DND-41 (cell line): ENCODE data around the gene PAM.

ENCODE experiments used
- EZH2 ChIP-seq: IDR thresholded peaks from 3 replicates; pipeline ENCODE4 v1.6.1; 2012; ENCODE audit warnings: borderline replicate concordance, low read depth, mild to moderate bottlenecking, moderate library complexity, low read length, inconsistent platforms; ENCODE audit not compliant: severe bottlenecking
- TF ChIP-seq, protein P1 (sequence below): IDR thresholded peaks from 2 replicates; pipeline ENCODE4 v1.5.1; 2012; ENCODE audit warnings: borderline replicate concordance, low read length, moderate library complexity, mild to moderate bottlenecking; ENCODE audit not compliant: poor library complexity, severe bottlenecking; ENCODE audit errors: extremely low read depth

- no peak for TF ChIP-seq EZH2
- TF ChIP-seq, protein P1, sequence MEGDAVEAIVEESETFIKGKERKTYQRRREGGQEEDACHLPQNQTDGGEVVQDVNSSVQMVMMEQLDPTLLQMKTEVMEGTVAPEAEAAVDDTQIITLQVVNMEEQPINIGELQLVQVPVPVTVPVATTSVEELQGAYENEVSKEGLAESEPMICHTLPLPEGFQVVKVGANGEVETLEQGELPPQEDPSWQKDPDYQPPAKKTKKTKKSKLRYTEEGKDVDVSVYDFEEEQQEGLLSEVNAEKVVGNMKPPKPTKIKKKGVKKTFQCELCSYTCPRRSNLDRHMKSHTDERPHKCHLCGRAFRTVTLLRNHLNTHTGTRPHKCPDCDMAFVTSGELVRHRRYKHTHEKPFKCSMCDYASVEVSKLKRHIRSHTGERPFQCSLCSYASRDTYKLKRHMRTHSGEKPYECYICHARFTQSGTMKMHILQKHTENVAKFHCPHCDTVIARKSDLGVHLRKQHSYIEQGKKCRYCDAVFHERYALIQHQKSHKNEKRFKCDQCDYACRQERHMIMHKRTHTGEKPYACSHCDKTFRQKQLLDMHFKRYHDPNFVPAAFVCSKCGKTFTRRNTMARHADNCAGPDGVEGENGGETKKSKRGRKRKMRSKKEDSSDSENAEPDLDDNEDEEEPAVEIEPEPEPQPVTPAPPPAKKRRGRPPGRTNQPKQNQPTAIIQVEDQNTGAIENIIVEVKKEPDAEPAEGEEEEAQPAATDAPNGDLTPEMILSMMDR: no peak
Observed at GRCh38 chr5:102767862-102768261, 12.8 kb downstream of the PAM start.
